Pancreas (tissue), 10 donors: ENCODE measurements around the gene PRKCH. TPM values are rescaled to one million over a fixed set of nuclear protein-coding genes. Genes with fewer than 3 reads are reported as not detected.
A peak's percentile ranks its signal among the peaks of the same experiment; 100 is the strongest.

ENCODE experiments used
- ATAC-seq, 4 donors: fragments of 200-7000 bp; cut with Tn5 transposase; one replicate each; pipeline versions ENCODE4 v1.8.0 to v1.9.1; 2020; ENCODE audit warnings: mild to moderate bottlenecking in 4 of 4, moderate library complexity in 4 of 4
- DNase-seq, 6 donors: peaks; one replicate each; pipeline ENCODE4 v3.0.0-alpha.2; 2020
- FAIRE-seq: peaks from 2 replicates; lab custom pipeline; 2012; peaks lifted over from hg19 to GRCh38; lab: Jason Lieb, UNC
- H3K27ac ChIP-seq, 4 donors: fragments of 200-600 bp; sonication (generic); 1 replicate in 3 of 4; 2 replicates in 1 of 4; pipeline versions ENCODE4 v1.5.0 to v1.8.0; 2020
- H3K27me3 ChIP-seq, 4 donors: fragments of 200-600 bp; one replicate each; pipeline ENCODE4 v1.8.0; 2021
- H3K36me3 ChIP-seq, 3 donors: fragments of 200-600 bp; sonication (generic) in 1 of 3; one replicate each; pipeline versions ENCODE4 v1.5.0 to v1.8.0; 2020 to 2021
- H3K4me1 ChIP-seq, 3 donors: fragments of 200-600 bp; one replicate each; pipeline ENCODE4 v1.8.0; 2021
- H3K4me3 ChIP-seq, 4 donors: fragments of 200-600 bp; sonication (generic) in 2 of 4; one replicate each; pipeline versions ENCODE4 v1.5.0 to v1.8.0; 2020 to 2021
- H3K9me3 ChIP-seq, 4 donors: fragments of 200-600 bp; one replicate each; pipeline ENCODE4 v1.8.0; 2021
- WGBS, 2 donors: extraction: QIAGEN DNeasy Blood & Tissue Kit; methylation state at CpG; one replicate each; pipeline ENCODE4 v1.1.7; 2013; 5-methylcytosine and 5-hydroxymethylcytosine counted together
- intact Hi-C, 3 donors: fragments of 100-400 bp; cut with DNase I; formaldehyde crosslinking; loops; one replicate each; pipeline versions ENCODE4 v1.11.1 to v1.14.2; 2022
- polyA plus RNA-seq, 2 donors: library from polyadenylated mRNA; stranded (reverse); fragments of 200-250 nt; gene quantifications; one replicate each; pipeline ENCODE4 v1.2.3, GENCODE V29; 2013
- total RNA-seq, 6 donors: library from RNA; stranded (reverse); fragmentation: NEBNext Ultra II Directional in 4 of 6; extraction: Animal tissue kit (Norgen Biotek cat#: 25700) in 4 of 6; gene quantifications; one replicate each; pipeline versions ENCODE4 v1.2.1 to v1.2.4, GENCODE V29; 2021 to 2023
- TF ChIP-seq, protein P1 (sequence below), 4 donors: fragments of 200-600 bp; sonication (generic) in 3 of 4; IDR thresholded peaks; one replicate each; pipeline versions ENCODE4 v1.5.0 to v1.8.0; 2021; ENCODE audit warnings: antibody characterized with exemption in 4 of 4
- donor health status: healthy with polysubstance abuse.
- donor health status: DM: no; HTN: no; CAD: no; lungs with moderate emphysema.
- donor health status: DM: no; HTN: no; CAD: no.
- donor health status: control.
- donor health status: control.
- donor health status: Bipolar disorder and iron deficiency.
- donor health status: DM: yes; HTN: yes; CAD: no.
- donor health status: DM: no; HTN: no; CAD: no.
- donor health status: DM: no; HTN: no; CAD: no.
- donor health status: DM: yes; HTN: yes; CAD: no.

PRKCH gene
- total and polyA plus RNA-seq, 8 donors = 3.6 to 16.9 (median 8.9) TPM

- intact Hi-C loops = loop anchor here in 1 of 3 donors (10.0 kb wide), 1 partner anchor 164 kb away; no protein-coding TSS in a partner anchor
- DNase-seq (no peak), FAIRE-seq (no peak), ATAC-seq (no peak)
- no peak overlapping the region for H3K4me3 ChIP-seq
- no peaks in the 10 kb centered on the region for H3K36me3 ChIP-seq
- WGBS, 2 donors = 30 to 32% methylated on average over 1 of the region's 1 CpG
- no peak overlapping the region for H3K27ac ChIP-seq
- H3K4me1 ChIP-seq = peaks cover 4 to 8% (median 4%) of the 10 kb centered on the region in 3 donors
- TF ChIP-seq, protein P1, sequence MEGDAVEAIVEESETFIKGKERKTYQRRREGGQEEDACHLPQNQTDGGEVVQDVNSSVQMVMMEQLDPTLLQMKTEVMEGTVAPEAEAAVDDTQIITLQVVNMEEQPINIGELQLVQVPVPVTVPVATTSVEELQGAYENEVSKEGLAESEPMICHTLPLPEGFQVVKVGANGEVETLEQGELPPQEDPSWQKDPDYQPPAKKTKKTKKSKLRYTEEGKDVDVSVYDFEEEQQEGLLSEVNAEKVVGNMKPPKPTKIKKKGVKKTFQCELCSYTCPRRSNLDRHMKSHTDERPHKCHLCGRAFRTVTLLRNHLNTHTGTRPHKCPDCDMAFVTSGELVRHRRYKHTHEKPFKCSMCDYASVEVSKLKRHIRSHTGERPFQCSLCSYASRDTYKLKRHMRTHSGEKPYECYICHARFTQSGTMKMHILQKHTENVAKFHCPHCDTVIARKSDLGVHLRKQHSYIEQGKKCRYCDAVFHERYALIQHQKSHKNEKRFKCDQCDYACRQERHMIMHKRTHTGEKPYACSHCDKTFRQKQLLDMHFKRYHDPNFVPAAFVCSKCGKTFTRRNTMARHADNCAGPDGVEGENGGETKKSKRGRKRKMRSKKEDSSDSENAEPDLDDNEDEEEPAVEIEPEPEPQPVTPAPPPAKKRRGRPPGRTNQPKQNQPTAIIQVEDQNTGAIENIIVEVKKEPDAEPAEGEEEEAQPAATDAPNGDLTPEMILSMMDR (IDR thresholded peaks at IDR 0.05) = no peak
- H3K27me3 ChIP-seq = no peaks in the 10 kb centered on the region
- H3K9me3 ChIP-seq = no peaks in the 10 kb centered on the region
Observed at GRCh38 chr14:61290701-61291100, 30.7 kb upstream of the PRKCH start.

DNA sequence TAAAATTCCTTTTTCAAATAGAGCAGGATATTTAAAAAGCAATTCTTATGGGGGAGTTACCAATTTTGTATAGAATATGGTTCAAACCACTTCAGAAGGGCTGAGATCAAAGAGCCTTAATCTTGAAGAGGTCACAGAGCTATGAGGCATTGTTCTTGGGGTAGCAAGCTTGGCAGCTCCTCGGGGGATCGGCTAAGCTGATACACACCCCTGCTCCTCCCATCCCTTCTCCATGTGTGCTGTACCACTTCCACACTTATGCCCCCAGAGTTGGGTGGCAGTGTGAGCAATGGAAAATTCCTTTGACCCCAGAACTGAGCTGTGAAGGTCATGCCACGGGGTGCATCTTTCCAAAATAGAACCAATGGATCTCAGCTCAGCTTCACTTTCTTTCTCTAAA, 25.2 kb upstream of the PRKCH start:
- TF ChIP-seq, protein P1 (IDR thresholded peaks at IDR 0.05) = no peak
- ATAC-seq (no peak), DNase-seq (no peak), FAIRE-seq (no peak)
- H3K36me3 ChIP-seq = no peaks in the 10 kb centered on the region
- intact Hi-C loops = loop anchor here in 1 of 3 donors (10.0 kb wide), 1 partner anchor 159 kb away; no protein-coding TSS in a partner anchor
- H3K27me3 ChIP-seq = no peaks in the 10 kb centered on the region
- H3K27ac ChIP-seq = no peak overlapping the region
- no peak overlapping the region for H3K4me3 ChIP-seq
- H3K9me3 ChIP-seq = no peaks in the 10 kb centered on the region
- H3K4me1 ChIP-seq = peaks cover 0 to 6% (median 0%) of the 10 kb centered on the region in 3 donors
- whole genome bisulfite sequencing, 2 donors = 30 to 38% methylated on average over 3 of the region's 3 CpGs

DNA sequence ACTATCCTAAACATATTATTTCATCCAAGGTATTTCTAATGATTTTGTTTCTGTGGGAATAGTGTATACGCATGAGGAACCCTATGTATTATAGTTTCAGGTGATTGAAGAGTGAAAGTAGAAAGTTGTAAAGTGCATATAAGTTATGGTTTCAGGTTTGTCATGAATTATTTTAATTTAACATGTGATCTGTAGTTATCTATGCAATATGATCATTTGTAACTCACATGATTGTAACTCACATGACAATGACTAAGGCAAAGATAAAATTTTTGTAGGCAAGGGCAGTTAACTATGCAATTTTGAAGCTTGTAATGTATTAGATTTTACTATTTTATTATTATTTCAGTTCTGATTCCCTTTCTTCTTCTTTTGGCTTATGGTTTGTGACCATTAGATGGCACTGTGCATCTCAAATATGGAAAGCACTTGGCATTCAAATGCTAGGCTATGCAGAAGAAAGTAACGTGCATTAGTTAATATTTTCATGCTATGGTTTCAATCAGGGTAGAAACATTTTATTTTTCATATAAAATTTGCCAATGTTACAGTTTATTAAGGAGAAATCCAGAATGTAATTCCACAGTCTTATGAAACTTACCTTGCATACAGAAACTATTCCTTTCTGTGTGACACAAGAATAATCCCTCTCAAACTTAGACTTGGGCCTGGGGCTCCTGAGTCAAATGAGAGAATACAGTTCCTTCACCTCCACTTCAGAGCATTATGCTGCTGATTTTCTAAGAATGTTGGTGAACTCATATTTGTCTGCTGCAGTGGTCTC, 24.5 kb upstream of the PRKCH start:
- peaks cover 0 to 6% (median 0%) of the 10 kb centered on the region in 3 donors for H3K4me1 ChIP-seq
- no peak overlapping the region for H3K4me3 ChIP-seq
- ATAC-seq (peak in 3 of 4 donors; percentile 79 to 83 (median 82)), DNase-seq (no peak), FAIRE-seq (peak; percentile 39)
- TF ChIP-seq, protein P1 (IDR thresholded peaks at IDR 0.05) = peak; percentile 7 to 40 (median 36)
- H3K9me3 ChIP-seq = no peaks in the 10 kb centered on the region
- 25 to 31% methylated on average over 2 of the region's 2 CpGs for WGBS, 2 donors
- no peaks in the 10 kb centered on the region for H3K27me3 ChIP-seq
- H3K36me3 ChIP-seq = no peaks in the 10 kb centered on the region
- H3K27ac ChIP-seq = no peak overlapping the region
- intact Hi-C loops = loop anchor here in 1 of 3 donors (10.0 kb wide), 1 partner anchor 158 kb away; no protein-coding TSS in a partner anchor

DNA sequence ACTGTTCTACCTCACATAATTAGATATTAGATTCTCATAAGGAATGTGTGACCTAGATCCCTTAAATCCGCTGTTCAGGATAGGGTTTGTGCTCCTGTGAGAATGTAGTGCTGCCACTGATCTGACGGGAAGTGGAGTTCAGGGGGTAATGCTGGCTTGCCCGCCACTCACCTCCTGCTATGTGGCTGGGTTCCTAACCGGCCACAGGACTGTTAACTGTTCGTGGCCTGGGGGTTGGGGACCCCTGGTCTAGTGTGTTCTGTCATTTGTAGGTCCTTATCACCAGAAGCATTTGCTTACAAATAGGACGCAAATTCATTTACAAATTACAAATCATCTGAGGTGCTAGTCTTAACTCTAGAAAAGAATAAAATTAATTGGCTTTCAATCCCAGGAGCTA, 23.8 kb upstream of the PRKCH start:
- Histone ChIP-seq H3K4me1 (peaks cover 0 to 6% (median 0%) of the 10 kb centered on the region in 3 donors), H3K27ac (no peak overlapping the region), H3K27me3 (no peaks in the 10 kb centered on the region), H3K4me3 (no peak overlapping the region), H3K9me3 (no peaks in the 10 kb centered on the region), H3K36me3 (no peaks in the 10 kb centered on the region)
- 71 to 75% methylated on average over 6 of the region's 6 CpGs for WGBS, 2 donors
- intact Hi-C loops = loop anchor here in 1 of 3 donors (10.0 kb wide), 1 partner anchor 157 kb away; no protein-coding TSS in a partner anchor
- FAIRE-seq (no peak), DNase-seq (no peak), ATAC-seq (no peak)
- TF ChIP-seq, protein P1 (IDR thresholded peaks at IDR 0.05) = no peak
